ENCODE measurements around the gene SPSB4.
"Not testable (repeated sequence)": the region's sequence is repeated elsewhere in the genome, so short reads cannot be mapped to it uniquely, and the experiment has no call there.

SPSB4 gene

GRCh38 chr3:141115789-141116541 lies 64.8 kb downstream of the SPSB4 start:
- Histone ChIP-seq H3K4me3 (ENCODE audit: low read depth, low read length) (no peak overlapping the region), H3K9me3 (ENCODE audit: control insufficient read depth, insufficient read depth, low read length) (no peaks in the 10 kb centered on the region), H3K9ac (ENCODE audit: low read depth, low read length) (no peak overlapping the region), H3K36me3 (ENCODE audit: control insufficient read depth, insufficient read depth, low read length) (no peaks in the 10 kb centered on the region), H3K4me1 (ENCODE audit: control insufficient read depth, insufficient read depth, low read length) (no peaks in the 10 kb centered on the region), H3K27me3 (ENCODE audit: control insufficient read depth, insufficient read depth, low read length) (no peaks in the 10 kb centered on the region)

GRCh38 chr3:141116721-141117120 lies 65.6 kb downstream of the SPSB4 start:
- Histone ChIP-seq H3K27me3 (ENCODE audit: control insufficient read depth, insufficient read depth, low read length) (no peaks in the 10 kb centered on the region), H3K4me1 (ENCODE audit: control insufficient read depth, insufficient read depth, low read length) (no peaks in the 10 kb centered on the region), H3K9me3 (ENCODE audit: control insufficient read depth, insufficient read depth, low read length) (no peaks in the 10 kb centered on the region), H3K36me3 (ENCODE audit: control insufficient read depth, insufficient read depth, low read length) (no peaks in the 10 kb centered on the region), H3K9ac (ENCODE audit: low read depth, low read length) (no peak overlapping the region), H3K4me3 (ENCODE audit: low read depth, low read length) (no peak overlapping the region)

- not testable (repeated sequence) for H3K4me3 ChIP-seq (ENCODE audit: low read depth, low read length); H3K36me3 ChIP-seq (ENCODE audit: control insufficient read depth, insufficient read depth, low read length); H3K9ac ChIP-seq (ENCODE audit: low read depth, low read length); H3K9me3 ChIP-seq (ENCODE audit: control insufficient read depth, insufficient read depth, low read length); H3K4me1 ChIP-seq (ENCODE audit: control insufficient read depth, insufficient read depth, low read length); H3K27me3 ChIP-seq (ENCODE audit: control insufficient read depth, insufficient read depth, low read length)
Measured at GRCh38 chr3:141117982-141118381, 66.8 kb downstream of the SPSB4 start.

GRCh38 chr3:141122455-141123030 lies 71.4 kb downstream of the SPSB4 start:
- Histone ChIP-seq H3K4me1 (ENCODE audit: control insufficient read depth, insufficient read depth, low read length) (no peaks in the 10 kb centered on the region), H3K9me3 (ENCODE audit: control insufficient read depth, insufficient read depth, low read length) (no peaks in the 10 kb centered on the region), H3K27me3 (ENCODE audit: control insufficient read depth, insufficient read depth, low read length) (no peaks in the 10 kb centered on the region), H3K36me3 (ENCODE audit: control insufficient read depth, insufficient read depth, low read length) (peaks cover 2% of the 10 kb centered on the region), H3K4me3 (ENCODE audit: low read depth, low read length) (no peak overlapping the region), H3K9ac (ENCODE audit: low read depth, low read length) (no peak overlapping the region)

GRCh38 chr3:141123677-141124410 lies 72.7 kb downstream of the SPSB4 start:
- Histone ChIP-seq H3K4me1 (ENCODE audit: control insufficient read depth, insufficient read depth, low read length) (no peaks in the 10 kb centered on the region), H3K27me3 (ENCODE audit: control insufficient read depth, insufficient read depth, low read length) (no peaks in the 10 kb centered on the region), H3K4me3 (ENCODE audit: low read depth, low read length) (no peak overlapping the region), H3K9me3 (ENCODE audit: control insufficient read depth, insufficient read depth, low read length) (no peaks in the 10 kb centered on the region), H3K36me3 (ENCODE audit: control insufficient read depth, insufficient read depth, low read length) (peaks cover 2% of the 10 kb centered on the region), H3K9ac (ENCODE audit: low read depth, low read length) (no peak overlapping the region)

DNA sequence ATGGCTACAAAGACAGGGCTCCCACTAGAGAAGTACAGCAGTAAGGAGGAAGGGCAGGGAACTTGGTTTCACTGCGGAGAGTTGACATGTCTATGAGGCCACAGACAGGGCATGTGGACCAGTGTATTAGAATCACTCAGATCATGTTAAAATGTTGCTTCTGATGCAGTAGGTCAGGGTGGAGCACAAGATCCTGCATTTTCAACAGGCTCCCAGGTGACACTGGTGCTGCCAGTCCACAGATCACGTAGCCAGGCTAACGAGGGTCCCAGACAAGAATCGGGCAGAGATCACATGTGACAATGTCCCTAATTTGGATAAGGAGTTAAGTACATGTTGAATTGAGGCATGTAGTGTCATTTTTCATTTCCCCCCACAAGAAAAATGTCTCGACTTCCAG lies 73.6 kb downstream of the SPSB4 start:
- Histone ChIP-seq H3K27me3 (ENCODE audit: control insufficient read depth, insufficient read depth, low read length) (no peaks in the 10 kb centered on the region), H3K4me1 (ENCODE audit: control insufficient read depth, insufficient read depth, low read length) (no peaks in the 10 kb centered on the region), H3K9ac (ENCODE audit: low read depth, low read length) (no peak overlapping the region), H3K4me3 (ENCODE audit: low read depth, low read length) (no peak overlapping the region), H3K36me3 (ENCODE audit: control insufficient read depth, insufficient read depth, low read length) (peaks cover 2% of the 10 kb centered on the region), H3K9me3 (ENCODE audit: control insufficient read depth, insufficient read depth, low read length) (no peaks in the 10 kb centered on the region)

- no peak overlapping the region for H3K4me3 ChIP-seq (ENCODE audit: low read depth, low read length)
- no peaks in the 10 kb centered on the region for H3K9me3 ChIP-seq (ENCODE audit: control insufficient read depth, insufficient read depth, low read length)
- no peak overlapping the region for H3K9ac ChIP-seq (ENCODE audit: low read depth, low read length)
- H3K4me1 ChIP-seq (ENCODE audit: control insufficient read depth, insufficient read depth, low read length): no peaks in the 10 kb centered on the region
- H3K27me3 ChIP-seq (ENCODE audit: control insufficient read depth, insufficient read depth, low read length): no peaks in the 10 kb centered on the region
- peaks cover 2% of the 10 kb centered on the region for H3K36me3 ChIP-seq (ENCODE audit: control insufficient read depth, insufficient read depth, low read length)
Measured at GRCh38 chr3:141125351-141125750, 74.2 kb downstream of the SPSB4 start.

- peaks cover 2% of the 10 kb centered on the region for H3K36me3 ChIP-seq (ENCODE audit: control insufficient read depth, insufficient read depth, low read length)
- no peaks in the 10 kb centered on the region for H3K27me3 ChIP-seq (ENCODE audit: control insufficient read depth, insufficient read depth, low read length)
- no peak overlapping the region for H3K9ac ChIP-seq (ENCODE audit: low read depth, low read length)
- H3K4me1 ChIP-seq (ENCODE audit: control insufficient read depth, insufficient read depth, low read length): no peaks in the 10 kb centered on the region
- no peaks in the 10 kb centered on the region for H3K9me3 ChIP-seq (ENCODE audit: control insufficient read depth, insufficient read depth, low read length)
- H3K4me3 ChIP-seq (ENCODE audit: low read depth, low read length): no peak overlapping the region
Measured at GRCh38 chr3:141126661-141127343, 75.7 kb downstream of the SPSB4 start.

DNA sequence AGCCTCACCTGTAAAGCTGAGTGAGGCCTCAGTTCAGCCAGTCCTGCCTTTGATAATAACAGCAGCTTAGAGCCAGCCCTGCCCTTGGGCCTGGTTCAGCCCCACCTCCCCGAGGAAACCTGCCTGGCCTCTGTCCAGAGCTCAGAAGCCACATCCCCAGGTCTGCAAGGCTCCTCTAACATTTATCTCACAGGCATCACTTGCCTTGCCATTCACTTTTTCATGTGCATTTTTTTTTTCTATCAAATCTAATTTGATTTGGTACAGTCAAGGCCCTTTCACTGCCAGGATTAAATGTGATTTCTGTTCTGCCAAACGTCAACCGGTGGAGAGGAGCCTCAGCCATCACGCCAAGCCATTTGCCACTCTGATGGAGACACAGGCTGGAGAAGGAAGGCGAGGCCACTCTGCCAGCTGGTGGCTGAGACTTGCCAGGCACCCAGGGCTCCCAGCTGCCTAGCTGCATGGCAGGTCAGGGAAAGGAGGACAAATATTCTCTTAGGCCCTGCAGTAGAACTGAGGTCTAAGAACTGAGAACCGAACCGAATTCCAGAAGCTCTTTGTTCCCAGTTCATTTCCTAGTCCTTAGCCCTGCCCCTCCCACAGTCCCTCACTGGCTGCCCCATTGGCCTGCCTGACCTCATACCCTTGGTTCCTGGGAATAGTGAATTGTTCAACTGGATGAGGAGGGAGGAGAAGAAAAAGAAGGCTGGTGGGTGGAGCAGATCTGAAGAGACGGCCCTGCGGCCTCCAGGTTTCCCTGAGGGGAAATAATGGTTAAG lies 76.4 kb downstream of the SPSB4 start:
- Histone ChIP-seq H3K9ac (ENCODE audit: low read depth, low read length) (no peak overlapping the region), H3K27me3 (ENCODE audit: control insufficient read depth, insufficient read depth, low read length) (no peaks in the 10 kb centered on the region), H3K4me3 (ENCODE audit: low read depth, low read length) (no peak overlapping the region), H3K9me3 (ENCODE audit: control insufficient read depth, insufficient read depth, low read length) (no peaks in the 10 kb centered on the region), H3K4me1 (ENCODE audit: control insufficient read depth, insufficient read depth, low read length) (no peaks in the 10 kb centered on the region), H3K36me3 (ENCODE audit: control insufficient read depth, insufficient read depth, low read length) (peaks cover 2% of the 10 kb centered on the region)

- H3K4me3 ChIP-seq (ENCODE audit: low read depth, low read length): no peak overlapping the region
- H3K27me3 ChIP-seq (ENCODE audit: control insufficient read depth, insufficient read depth, low read length): no peaks in the 10 kb centered on the region
- no peaks in the 10 kb centered on the region for H3K4me1 ChIP-seq (ENCODE audit: control insufficient read depth, insufficient read depth, low read length)
- H3K9me3 ChIP-seq (ENCODE audit: control insufficient read depth, insufficient read depth, low read length): no peaks in the 10 kb centered on the region
- peaks cover 2% of the 10 kb centered on the region for H3K36me3 ChIP-seq (ENCODE audit: control insufficient read depth, insufficient read depth, low read length)
- H3K9ac ChIP-seq (ENCODE audit: low read depth, low read length): no peak overlapping the region
Measured at GRCh38 chr3:141128126-141128777, 77.1 kb downstream of the SPSB4 start.

DNA sequence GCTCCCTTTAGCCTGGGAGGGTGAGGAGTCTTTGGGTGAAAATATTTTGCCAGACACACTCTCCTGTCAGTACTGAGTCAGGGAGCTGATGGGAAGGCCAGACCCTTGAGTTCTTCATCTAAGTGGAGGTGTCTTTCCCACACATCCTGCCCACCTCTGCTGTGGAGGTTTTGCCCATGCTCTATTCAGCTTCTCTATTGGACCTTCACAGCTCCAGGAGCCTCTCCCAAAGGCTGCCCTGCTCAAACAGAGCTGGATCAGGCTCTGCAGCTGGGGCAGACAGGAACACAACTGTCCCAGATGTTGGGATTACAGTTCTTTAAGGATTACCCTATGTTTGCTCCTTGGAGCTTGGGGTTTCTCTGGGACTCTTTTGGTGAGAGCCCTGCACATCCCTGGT lies 77.9 kb downstream of the SPSB4 start:
- Histone ChIP-seq H3K9ac (ENCODE audit: low read depth, low read length) (no peak overlapping the region), H3K9me3 (ENCODE audit: control insufficient read depth, insufficient read depth, low read length) (no peaks in the 10 kb centered on the region), H3K27me3 (ENCODE audit: control insufficient read depth, insufficient read depth, low read length) (no peaks in the 10 kb centered on the region), H3K36me3 (ENCODE audit: control insufficient read depth, insufficient read depth, low read length) (peaks cover 2% of the 10 kb centered on the region), H3K4me1 (ENCODE audit: control insufficient read depth, insufficient read depth, low read length) (no peaks in the 10 kb centered on the region), H3K4me3 (ENCODE audit: low read depth, low read length) (no peak overlapping the region)

All from iPS-15b (cell line).